Calu3 (cell line): ENCODE data around the gene PLEKHG5. TPM values are rescaled to one million over a fixed set of nuclear protein-coding genes. Genes with fewer than 3 reads are reported as not detected.
A peak's percentile ranks its signal among the peaks of the same experiment; 100 is the strongest.

Experiments used
- BruUV-seq: library from RNA; stranded (reverse); fragments of 400-500 nt; replicated peaks from 2 replicates; lab custom pipeline; 2021; lab: Mats Ljungman, UMichigan
- CTCF ChIA-PET: fragments of 300-600 bp; sonication (Branson Sonifier 250); formaldehyde crosslinking; loops from one replicate; lab custom pipeline; 2022; ENCODE audit warnings: antibody characterized with exemption; lab: Charles Lee
- DNase-seq: peaks from one replicate; pipeline ENCODE4 v3.0.0; 2022
- H3K27ac Mint-ChIP-seq: one replicate; pipeline ENCODE4 v1.8.0; 2022; ENCODE audit warnings: mixed read lengths; ENCODE audit not compliant: unreplicated experiment
- H3K27me3 Mint-ChIP-seq: one replicate; pipeline ENCODE4 v1.8.0; 2022; ENCODE audit warnings: mixed read lengths; ENCODE audit not compliant: unreplicated experiment
- H3K36me3 Mint-ChIP-seq: one replicate; pipeline ENCODE4 v1.8.0; 2022; ENCODE audit warnings: mild to moderate bottlenecking, moderate library complexity, mixed read lengths; ENCODE audit not compliant: insufficient read depth, unreplicated experiment
- H3K4me1 Mint-ChIP-seq: one replicate; pipeline ENCODE4 v1.8.0; 2022; ENCODE audit warnings: mild to moderate bottlenecking, low read depth, mixed read lengths; ENCODE audit not compliant: unreplicated experiment
- H3K4me3 Mint-ChIP-seq: one replicate; pipeline ENCODE4 v1.8.0; 2022; ENCODE audit warnings: mild to moderate bottlenecking, low read depth, moderate library complexity, mixed read lengths; ENCODE audit not compliant: unreplicated experiment
- H3K9me3 Mint-ChIP-seq: one replicate; pipeline ENCODE4 v1.8.0; 2022; ENCODE audit warnings: low read depth, mixed read lengths; ENCODE audit not compliant: unreplicated experiment
- intact Hi-C: fragments of 100-400 bp; cut with micrococcal nuclease; formaldehyde crosslinking; loops from one replicate; pipeline ENCODE4 v1.10.0; 2022; ENCODE audit not compliant: unreplicated experiment
- total RNA-seq: library from RNA; stranded (reverse); gene quantifications from 2 replicates; pipeline ENCODE4 v1.2.3, GENCODE V29; 2022
- TF ChIP-seq, protein P1 (sequence below): fragments of 200-600 bp; IDR thresholded peaks from one replicate; pipeline ENCODE4 v1.8.0; 2022; ENCODE audit warnings: antibody characterized with exemption; ENCODE audit not compliant: unreplicated experiment

Gene PLEKHG5
- total RNA-seq, 1 experiment from 2014 or later, result 5.1 TPM

DNA sequence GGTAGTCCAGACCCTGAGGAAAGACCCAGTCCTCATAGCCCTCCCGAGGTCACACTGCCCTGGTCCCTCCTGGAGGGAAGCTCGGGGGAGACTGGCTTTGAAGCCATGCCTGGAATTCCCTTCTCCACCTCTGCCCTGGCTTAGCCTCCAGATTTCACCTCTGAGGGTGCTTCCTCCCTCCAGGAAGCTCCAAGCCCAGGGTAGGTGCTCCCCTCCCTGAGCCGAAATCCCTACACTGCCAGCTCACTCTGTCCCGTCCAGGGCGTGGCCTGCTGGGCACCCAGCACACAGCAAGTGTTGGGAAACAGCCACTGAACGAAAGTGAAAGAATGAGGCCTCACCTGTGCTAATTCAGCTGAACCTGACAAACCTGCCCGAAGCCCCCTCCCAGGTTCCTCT is 19.5 kb downstream of the PLEKHG5 start:
- TF ChIP-seq, protein P1, sequence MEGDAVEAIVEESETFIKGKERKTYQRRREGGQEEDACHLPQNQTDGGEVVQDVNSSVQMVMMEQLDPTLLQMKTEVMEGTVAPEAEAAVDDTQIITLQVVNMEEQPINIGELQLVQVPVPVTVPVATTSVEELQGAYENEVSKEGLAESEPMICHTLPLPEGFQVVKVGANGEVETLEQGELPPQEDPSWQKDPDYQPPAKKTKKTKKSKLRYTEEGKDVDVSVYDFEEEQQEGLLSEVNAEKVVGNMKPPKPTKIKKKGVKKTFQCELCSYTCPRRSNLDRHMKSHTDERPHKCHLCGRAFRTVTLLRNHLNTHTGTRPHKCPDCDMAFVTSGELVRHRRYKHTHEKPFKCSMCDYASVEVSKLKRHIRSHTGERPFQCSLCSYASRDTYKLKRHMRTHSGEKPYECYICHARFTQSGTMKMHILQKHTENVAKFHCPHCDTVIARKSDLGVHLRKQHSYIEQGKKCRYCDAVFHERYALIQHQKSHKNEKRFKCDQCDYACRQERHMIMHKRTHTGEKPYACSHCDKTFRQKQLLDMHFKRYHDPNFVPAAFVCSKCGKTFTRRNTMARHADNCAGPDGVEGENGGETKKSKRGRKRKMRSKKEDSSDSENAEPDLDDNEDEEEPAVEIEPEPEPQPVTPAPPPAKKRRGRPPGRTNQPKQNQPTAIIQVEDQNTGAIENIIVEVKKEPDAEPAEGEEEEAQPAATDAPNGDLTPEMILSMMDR, result no peak
- intact Hi-C loops, result no loop called here
- Mint-ChIP-seq H3K27me3 (no peaks in the 10 kb centered on the region), H3K4me3 (peak overlapping the region; percentile 76), H3K27ac (peak overlapping the region; percentile 83), H3K4me1 (peaks cover 10% of the 10 kb centered on the region), H3K9me3 (no peaks in the 10 kb centered on the region), H3K36me3 (peaks cover 27% of the 10 kb centered on the region)
- CTCF ChIA-PET, result interaction anchor here (0.6 to 1.8 kb wide), 4 partner anchors 11 to 223 kb away, joined by 3 to 4 read pairs (median 3); partner anchors contain the start of gene NOL9
- peak; percentile 80 for DNase-seq
- BruUV-seq, result no TSS peak

DNA sequence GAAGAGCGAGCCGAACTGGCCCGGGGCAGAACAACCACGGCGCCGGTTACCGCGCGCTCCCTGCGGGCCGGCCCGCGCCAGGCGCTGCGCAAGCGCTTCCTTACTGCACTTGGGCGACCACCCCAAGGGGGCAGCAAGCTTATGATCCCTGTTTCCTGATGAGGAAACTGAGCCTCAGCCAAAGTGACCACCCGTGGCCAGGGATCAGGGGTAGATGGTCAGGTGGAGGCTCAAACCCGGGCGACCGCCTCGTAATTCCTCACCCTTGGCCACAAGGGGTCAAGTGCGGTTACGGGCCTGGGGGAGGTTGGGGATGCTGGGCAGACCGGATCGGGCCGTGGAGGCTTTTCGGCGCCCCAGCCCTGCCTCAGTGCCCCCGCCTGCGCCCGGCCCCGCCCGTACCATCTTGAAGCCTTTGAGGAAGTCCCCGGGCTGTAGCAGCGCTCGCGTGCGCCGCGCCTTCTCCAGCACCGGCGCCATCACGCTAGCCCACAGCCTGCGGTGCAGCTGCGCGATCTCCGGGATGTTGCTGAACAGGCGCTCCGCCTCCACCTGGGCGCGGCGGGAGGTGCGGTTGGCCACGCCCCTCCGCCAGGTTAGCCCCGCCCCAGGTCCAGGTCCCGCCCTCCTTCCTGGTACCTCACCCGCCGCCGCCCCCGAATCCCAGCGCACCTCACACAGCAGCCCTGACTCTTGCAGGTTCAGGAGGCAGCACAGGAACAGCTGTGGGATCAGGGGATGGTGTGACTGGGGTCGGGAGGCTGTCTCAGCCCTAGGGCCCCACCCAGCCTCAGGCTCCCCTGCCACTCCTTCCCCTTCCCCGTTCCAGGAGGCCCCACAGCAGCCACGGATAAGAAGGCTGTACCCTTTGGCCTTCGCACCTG is 20.1 kb downstream of the PLEKHG5 start:
- TF ChIP-seq, protein P1, result no peak
- peak overlapping the region; percentile 76 for H3K4me3 Mint-ChIP-seq
- CTCF ChIA-PET, result interaction anchor here (0.9 to 1.8 kb wide), 3 partner anchors 12 to 223 kb away, joined by 3 to 4 read pairs (median 3); partner anchors contain the start of gene NOL9
- peaks cover 10% of the 10 kb centered on the region for H3K4me1 Mint-ChIP-seq
- intact Hi-C loops, result no loop called here
- BruUV-seq, result no TSS peak
- peak overlapping the region; percentile 83 for H3K27ac Mint-ChIP-seq
- peak; percentile 89 for DNase-seq
- no peaks in the 10 kb centered on the region for H3K9me3 Mint-ChIP-seq
- H3K27me3 Mint-ChIP-seq, result no peaks in the 10 kb centered on the region
- peaks cover 27% of the 10 kb centered on the region for H3K36me3 Mint-ChIP-seq

DNA sequence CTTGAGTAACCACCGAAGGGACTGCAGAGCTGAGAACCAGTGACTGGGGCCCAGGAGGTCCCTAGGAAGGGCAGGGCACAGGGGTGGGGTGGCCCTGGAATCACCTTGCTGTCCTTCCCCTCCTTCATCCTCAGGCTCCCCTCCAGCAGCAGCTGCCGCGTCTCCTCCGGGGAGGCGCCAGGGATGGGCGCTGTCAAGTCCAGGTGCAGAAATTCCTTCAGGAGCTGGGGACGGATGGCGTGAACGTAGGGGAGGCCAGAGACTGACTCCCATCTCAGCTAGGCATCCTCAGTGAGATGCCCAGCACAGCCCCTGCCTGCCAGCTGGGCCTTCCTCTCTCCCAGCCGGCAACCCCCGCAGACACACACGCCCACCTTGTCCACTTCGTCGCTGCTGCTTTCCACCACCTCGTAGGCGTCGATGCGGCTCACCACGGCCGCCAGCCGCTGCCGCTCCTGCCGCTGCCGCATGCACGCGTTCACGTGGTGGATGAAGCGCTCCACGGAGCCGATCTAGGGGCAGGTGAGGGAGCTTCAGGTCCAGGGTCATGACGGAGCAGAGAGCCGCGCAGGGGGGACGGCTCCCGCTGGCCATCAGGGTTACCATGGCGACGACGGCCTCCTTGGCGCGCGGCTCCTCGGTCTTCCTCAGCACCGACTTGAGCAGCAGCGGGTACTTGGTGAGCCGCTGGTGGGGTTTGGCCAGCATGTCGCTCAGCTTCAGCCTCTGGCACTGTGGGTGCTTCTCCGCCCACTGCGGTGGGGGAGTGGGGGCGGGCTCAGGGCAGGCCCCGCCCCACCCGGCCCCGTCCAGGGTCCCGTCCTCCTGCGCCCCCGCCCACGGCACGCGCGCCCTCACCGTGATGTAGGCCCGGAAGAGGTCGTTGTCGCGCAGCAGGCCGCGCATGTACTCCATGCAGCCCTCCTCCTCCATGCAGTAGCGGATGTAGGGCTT is 21.1 kb downstream of the PLEKHG5 start:
- Mint-ChIP-seq H3K4me3 (peak overlapping the region; percentile 76), H3K36me3 (peaks cover 23% of the 10 kb centered on the region), H3K27me3 (no peaks in the 10 kb centered on the region), H3K9me3 (no peaks in the 10 kb centered on the region), H3K27ac (no peak overlapping the region), H3K4me1 (peaks cover 4% of the 10 kb centered on the region)
- DNase-seq, result no peak
- CTCF ChIA-PET, result interaction anchor here (1.7 kb wide), 1 partner anchor 84 kb away, joined by 3 read pairs; the partner anchor contains the start of gene NOL9
- TF ChIP-seq, protein P1, result no peak
- intact Hi-C loops, result no loop called here
- no TSS peak for BruUV-seq
